Measurements from ENCODE around the gene OR51M1.

OR51M1 gene

DNA sequence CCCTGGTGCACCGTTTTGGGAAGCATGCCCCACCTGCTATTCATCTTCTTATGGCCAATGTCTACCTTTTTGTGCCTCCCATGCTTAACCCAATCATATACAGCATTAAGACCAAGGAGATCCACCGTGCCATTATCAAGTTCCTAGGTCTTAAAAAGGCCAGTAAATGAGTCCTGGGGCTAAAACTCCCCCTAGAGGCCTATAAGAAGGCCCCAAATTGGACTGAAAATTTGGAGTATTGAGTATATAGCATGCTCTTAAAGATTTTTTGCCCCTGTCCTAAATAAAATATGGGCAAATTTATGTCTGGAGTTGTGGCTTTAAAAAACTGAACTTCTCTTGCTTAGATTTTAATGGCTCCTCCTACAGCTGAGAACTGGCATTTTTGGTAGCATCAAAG lies 6.6 kb downstream of the OR51M1 start:
- no peak for DNase-seq

DNA sequence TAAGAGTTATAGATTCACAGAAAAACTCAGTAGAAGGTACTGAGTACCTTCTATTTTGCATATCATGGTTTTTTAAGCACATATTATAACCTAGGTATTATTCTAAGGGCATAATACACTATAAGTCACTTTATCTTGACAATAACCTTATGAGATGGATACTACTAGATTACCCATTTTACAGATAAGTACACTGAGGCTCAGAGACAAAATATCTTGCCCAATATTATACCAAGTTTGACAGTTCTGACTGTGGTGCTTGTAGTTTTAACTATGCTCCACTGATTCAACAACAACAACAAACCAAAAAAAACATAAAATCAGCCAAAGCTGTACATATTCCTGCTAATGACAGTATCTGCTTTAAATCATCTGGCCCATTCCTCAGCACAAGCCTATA lies 10.5 kb downstream of the OR51M1 start:
- DNase-seq, result no peak

DNA sequence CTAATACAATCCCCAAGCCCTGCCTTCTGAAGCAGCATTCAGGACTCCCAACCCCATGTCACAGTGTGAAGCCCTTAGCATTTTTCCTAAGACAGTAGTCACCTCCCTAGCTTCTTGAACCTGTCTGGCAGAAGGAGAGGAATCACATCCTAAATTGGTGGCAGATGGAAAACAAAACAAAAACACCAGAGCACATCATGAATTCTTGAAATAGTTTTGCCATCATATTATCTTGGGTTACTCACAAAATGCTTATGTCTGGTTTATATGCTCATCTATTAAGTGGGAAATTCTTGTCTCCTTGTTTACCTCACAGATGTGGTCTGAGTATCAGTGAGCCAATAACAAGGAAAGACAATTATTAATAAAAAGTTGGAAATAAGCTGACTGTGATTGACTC lies 15.3 kb downstream of the OR51M1 start:
- DNase-seq, result no peak

DNA sequence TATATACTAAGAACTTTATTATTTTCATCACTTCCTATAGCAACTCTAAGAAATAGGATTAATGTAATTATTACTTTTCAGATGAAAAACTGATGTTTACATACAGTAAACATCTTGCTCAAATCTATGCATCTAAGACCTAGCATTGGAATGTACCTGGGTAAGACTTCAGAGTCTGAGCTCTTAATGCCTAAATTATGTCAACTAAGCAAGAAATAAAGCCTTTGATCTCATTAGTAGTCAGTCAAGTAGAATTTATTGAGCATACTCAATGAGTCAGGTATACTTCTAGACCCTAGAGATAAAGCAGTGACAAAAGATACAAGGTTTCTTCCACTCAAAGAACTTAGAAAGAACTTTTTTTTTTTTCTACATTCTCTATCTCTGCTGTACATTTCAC lies 21.6 kb downstream of the OR51M1 start:
- DNase-seq, result no peak

DNA sequence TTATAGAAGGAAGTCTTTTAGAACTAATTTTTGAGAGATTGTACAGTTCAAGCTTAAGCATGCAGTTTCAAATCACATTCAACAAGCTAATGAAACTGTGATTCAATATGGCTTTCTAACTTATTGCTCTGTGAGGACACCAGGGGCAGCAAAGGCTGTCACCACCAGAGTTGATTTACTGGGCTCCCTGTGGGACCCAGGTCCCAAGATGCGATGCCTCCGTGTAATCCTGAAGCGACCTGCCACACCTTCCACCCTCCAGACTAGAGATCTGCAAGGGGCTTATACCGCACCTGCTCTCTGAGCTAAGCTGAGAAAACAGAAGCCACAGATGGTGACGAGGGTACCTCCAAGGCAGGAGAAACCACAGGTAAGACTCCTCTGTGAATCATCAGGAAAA lies 37.4 kb downstream of the OR51M1 start:
- no peak for DNase-seq

DNA sequence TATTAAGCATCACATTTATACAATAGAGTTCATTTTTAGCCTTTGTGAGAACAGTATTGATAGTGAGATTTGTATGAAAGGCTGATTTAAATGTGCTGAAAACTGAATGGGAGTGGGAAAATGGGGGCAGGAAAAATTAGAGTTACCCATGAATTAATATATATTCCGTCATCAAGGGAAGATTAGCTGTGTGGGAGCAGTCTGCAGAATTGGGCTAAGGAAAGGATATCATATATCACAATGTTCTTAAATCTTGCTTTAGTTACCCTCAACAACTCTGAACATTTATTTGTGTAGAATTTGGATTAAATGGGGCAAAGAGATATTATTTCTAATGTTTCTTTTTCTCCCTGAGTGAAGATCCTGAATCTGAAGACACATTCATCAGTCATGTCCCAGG lies 38.2 kb downstream of the OR51M1 start, which contains the start of gene OR51Q1:
Gene OR51Q1 (plus strand): TSS at position 301 of the 400 bp plus-strand sequence. CDS start 90 bp downstream, at position 391.
- no peak for DNase-seq

DNA sequence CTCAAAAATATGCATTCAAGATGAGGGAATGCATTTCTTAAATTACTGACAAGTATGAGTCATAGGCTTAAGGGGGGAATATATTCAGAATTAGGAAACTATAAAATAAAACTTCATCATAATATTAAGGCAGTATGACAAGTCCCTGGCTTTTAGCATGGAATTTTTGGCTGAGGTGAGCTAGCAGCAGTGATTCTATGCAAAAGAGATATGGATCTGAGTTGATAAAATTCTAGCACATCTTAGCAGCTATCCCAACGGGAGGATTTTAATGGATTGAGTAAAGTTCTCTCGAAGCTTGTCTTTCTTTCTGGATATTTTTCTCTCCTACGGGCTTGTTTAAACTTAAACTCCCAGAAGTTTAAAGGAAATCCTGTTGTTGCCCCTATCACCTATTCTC lies 39.5 kb downstream of the OR51M1 start:
- DNase-seq, result no peak

DNA sequence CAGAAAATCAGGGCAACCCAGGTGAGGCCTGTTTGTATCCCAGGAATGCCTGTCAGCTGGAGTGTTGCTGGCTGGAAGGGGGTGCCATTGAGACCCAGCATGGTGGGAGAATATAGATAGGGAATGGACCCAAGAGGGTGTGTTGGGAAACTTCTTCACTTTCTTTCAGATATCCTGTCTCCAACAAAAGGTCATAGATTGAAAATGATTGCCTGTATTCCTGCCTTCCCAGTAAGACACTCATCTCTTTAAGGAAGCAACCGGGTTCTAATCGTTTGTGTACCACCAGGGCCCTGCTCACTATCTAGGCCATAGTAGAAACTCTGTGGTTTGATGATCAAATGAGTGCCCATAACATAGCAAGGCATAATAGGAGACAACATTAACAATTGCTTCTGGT lies 57.8 kb downstream of the OR51M1 start, which contains the start of gene OR51I1:
Gene OR51I1 (minus strand): TSS at position 101 of the 400 bp plus-strand sequence. CDS start 0 bp downstream, at position 101.
- no peak for DNase-seq
